AG04450 (cell line): ENCODE results near the gene CDK4. TPM values are rescaled to one million over a fixed set of nuclear protein-coding genes. Genes with fewer than 3 reads are reported as not detected.
A peak's percentile ranks its signal among the peaks of the same experiment; 100 is the strongest.

Experiments used
- CTCF ChIA-PET: fragments of 300-600, 350-600 bp; formaldehyde crosslinking; extraction: SDS; loops from one replicate; lab custom pipeline; 2022; ENCODE audit warnings: antibody characterized with exemption, inconsistent platforms; lab: Charles Lee
- POLR2A ChIA-PET: fragments of 350-600 bp; formaldehyde crosslinking; extraction: SDS; loops from one replicate; lab custom pipeline; 2021; ENCODE audit warnings: antibody characterized with exemption, inconsistent platforms; lab: Yijun Ruan, JAX
- DNase-seq: peaks from one replicate; pipeline ENCODE4 v3.0.0-alpha.2; 2011; ENCODE audit warnings: low read depth, low spot score
- H3K27ac ChIP-seq: one replicate; pipeline ENCODE4 v1.5.1; 2012; ENCODE audit warnings: low read depth, low read length, control low read depth
- H3K27me3 ChIP-seq: one replicate; pipeline ENCODE4 v1.6.0; 2012; ENCODE audit warnings: low read length; ENCODE audit not compliant: control insufficient read depth, insufficient read depth
- H3K4me3 ChIP-seq: 2 replicates; pipeline ENCODE4 v1.5.1; 2011; ENCODE audit warnings: mild to moderate bottlenecking, low read depth, low read length, control low read depth
- H3K9me3 ChIP-seq: 2 replicates; pipeline ENCODE4 v1.5.1; 2012; ENCODE audit warnings: low read length; ENCODE audit not compliant: control insufficient read depth, insufficient read depth
- polyA plus RNA-seq: library from polyadenylated mRNA; depleted of rRNA; stranded (reverse); fragments of >200 nt; gene quantifications from 2 replicates; pipeline ENCODE4 v1.2.3, GENCODE V29; 2011
- TF ChIP-seq, protein P1 (sequence below): IDR thresholded peaks from 2 replicates; pipeline ENCODE4 v1.5.1; 2011; ENCODE audit warnings: low read depth, low read length, control low read depth, inconsistent platforms

Gene CDK4
- polyA plus RNA-seq, 1 experiment, result 251 TPM

DNA sequence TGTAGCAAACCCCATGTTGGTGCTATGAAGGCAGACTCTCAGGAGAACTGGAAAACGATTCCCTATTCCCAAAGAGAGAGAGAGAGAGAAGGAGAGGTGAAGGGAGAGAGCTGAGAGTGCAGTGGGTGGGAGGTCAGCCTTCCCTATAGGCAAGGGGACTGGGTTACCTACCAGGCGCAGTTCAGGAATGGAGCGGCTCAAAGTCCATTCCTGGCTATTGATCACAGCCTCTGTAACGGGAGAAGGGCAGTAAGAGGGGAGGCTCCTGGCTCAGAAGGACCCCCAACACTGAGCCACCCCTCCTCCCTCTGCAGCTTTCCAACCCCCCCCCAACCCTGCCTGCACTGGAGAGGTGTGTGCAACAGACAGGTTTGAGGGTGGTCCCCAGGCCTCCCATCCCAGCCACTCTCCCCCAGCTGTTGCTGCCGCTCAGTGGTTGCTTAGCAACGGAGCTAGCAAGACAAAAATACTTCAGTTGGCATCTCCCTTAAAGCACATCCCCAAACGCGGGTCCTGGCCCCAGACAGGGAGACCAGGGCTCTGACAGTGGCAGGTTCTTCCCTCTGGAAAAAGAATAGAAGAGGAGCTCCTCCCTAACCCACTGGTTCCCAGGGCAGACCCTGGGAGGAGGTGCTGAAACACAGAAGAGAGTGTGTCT, 16.8 kb downstream of the CDK4 start:
- Histone ChIP-seq H3K4me3 (peak overlapping the region; percentile 35), H3K27me3 (peaks cover 86% of the 10 kb centered on the region), H3K27ac (no peak overlapping the region), H3K9me3 (no peaks in the 10 kb centered on the region; the same call in 1 of the 2 replicates)
- POLR2A ChIA-PET, result interaction anchor here (1.9 to 2.2 kb wide), 2 partner anchors 9 to 10 kb away, joined by 8 to 10 read pairs; partner anchors contain the start of gene TSPAN31
- no peak for DNase-seq
- TF ChIP-seq, protein P1, sequence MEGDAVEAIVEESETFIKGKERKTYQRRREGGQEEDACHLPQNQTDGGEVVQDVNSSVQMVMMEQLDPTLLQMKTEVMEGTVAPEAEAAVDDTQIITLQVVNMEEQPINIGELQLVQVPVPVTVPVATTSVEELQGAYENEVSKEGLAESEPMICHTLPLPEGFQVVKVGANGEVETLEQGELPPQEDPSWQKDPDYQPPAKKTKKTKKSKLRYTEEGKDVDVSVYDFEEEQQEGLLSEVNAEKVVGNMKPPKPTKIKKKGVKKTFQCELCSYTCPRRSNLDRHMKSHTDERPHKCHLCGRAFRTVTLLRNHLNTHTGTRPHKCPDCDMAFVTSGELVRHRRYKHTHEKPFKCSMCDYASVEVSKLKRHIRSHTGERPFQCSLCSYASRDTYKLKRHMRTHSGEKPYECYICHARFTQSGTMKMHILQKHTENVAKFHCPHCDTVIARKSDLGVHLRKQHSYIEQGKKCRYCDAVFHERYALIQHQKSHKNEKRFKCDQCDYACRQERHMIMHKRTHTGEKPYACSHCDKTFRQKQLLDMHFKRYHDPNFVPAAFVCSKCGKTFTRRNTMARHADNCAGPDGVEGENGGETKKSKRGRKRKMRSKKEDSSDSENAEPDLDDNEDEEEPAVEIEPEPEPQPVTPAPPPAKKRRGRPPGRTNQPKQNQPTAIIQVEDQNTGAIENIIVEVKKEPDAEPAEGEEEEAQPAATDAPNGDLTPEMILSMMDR, result no peak
- CTCF ChIA-PET, result interaction anchor here (1.2 to 2.6 kb wide), 3 partner anchors 9 to 277 kb away, joined by 9 to 19 read pairs (median 12); no protein-coding TSS in a partner anchor

- no peak overlapping the region for H3K27ac ChIP-seq
- DNase-seq, result no peak
- ChIA-PET CTCF (interaction anchor here (0.6 to 2.4 kb wide), 3 partner anchors 9 to 149 kb away, joined by 3 to 19 read pairs (median 11); no protein-coding TSS in a partner anchor), POLR2A (no interaction called here)
- TF ChIP-seq, protein P1, result no peak
- no peaks in the 10 kb centered on the region; the same call in 1 of the 2 replicates for H3K9me3 ChIP-seq
- H3K27me3 ChIP-seq, result peaks cover 80% of the 10 kb centered on the region
- H3K4me3 ChIP-seq, result no peak overlapping the region
Observed at GRCh38 chr12:57734591-57734990, 17.5 kb downstream of the CDK4 start.

DNA sequence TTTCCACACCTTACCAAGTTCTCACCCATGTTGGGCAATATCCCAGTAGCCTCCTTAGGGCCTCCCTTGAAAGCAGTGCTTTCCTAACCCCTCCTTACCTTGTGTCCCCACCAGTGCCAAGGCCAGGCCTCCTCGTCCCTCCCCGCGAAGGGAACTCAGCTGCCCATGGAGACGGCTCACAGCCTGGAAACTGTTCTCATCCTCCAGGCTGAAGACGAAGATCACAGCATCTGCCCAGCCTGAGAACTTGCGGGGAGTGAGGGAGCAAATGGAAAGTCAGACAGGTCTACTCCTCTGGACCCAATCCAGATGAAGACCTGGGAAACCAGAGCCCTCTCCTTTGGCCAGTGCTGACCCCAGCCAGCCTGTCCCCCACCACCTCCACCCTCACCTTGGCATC, 18.2 kb downstream of the CDK4 start:
- no peak for DNase-seq
- Histone ChIP-seq H3K27me3 (peaks cover 73% of the 10 kb centered on the region), H3K27ac (no peak overlapping the region), H3K9me3 (no peaks in the 10 kb centered on the region; the same call in 1 of the 2 replicates), H3K4me3 (no peak overlapping the region)
- CTCF ChIA-PET, result interaction anchor here (0.6 to 2.4 kb wide), 3 partner anchors 8 to 148 kb away, joined by 3 to 19 read pairs (median 11); no protein-coding TSS in a partner anchor
- TF ChIP-seq, protein P1, result no peak
- POLR2A ChIA-PET, result no interaction called here

DNA sequence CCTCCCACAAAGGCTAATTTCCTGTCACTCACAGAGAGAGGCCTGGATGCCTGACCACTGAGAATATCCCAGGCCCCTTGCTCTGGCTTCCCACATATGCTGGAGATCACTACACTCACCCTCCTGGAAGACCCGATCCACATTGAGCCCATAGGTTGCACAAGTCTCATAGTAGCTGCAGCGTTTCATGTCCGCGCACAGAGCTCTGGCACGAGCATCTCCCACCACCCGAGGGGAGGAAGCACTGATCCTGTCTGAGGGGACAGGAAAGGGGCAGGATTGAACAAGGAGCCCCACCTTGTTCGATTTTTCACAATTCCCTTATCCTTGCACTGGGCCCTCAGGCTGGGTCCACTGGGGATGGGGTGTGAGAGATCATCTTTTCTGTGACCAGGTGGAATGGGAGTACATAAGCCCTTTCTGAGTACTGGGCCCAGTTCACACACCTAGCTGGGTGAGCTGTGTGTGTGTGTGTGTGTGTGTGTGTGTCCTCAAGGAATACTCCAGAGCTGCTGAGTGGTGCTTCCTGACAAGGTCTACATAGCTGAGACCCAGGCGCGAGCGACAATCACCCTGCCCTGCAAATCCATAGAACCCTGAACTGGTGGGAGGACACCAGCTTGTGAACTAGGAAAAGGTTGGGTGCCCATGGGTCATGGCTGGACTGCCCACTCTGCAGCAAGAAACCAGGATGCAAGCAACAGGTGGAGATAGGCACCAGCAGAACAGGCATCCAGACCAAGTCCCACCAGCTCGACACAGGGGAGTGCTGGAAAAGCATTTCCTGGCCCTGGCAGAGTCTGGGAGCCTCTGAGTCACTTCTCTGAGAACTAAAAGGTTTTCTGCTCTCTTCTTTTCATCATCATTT, 19.1 kb downstream of the CDK4 start:
- POLR2A ChIA-PET, result interaction anchor here (1.4 kb wide), 1 partner anchor 12 kb away, joined by 3 read pairs; the partner anchor contains the start of gene TSPAN31

More for the DNA sequence above, 19.1 kb downstream of the CDK4 start:
- Histone ChIP-seq H3K27me3 (peaks cover 66% of the 10 kb centered on the region), H3K4me3 (no peak overlapping the region), H3K9me3 (no peaks in the 10 kb centered on the region; the same call in 1 of the 2 replicates), H3K27ac (no peak overlapping the region)
- TF ChIP-seq, protein P1, result no peak
- no peak for DNase-seq
- CTCF ChIA-PET, result interaction anchor here (0.8 to 1.1 kb wide), 3 partner anchors 10 to 149 kb away, joined by 3 read pairs; no protein-coding TSS in a partner anchor
